Measurements from ENCODE around the gene BAZ2A. TPM values are rescaled to one million over a fixed set of nuclear protein-coding genes. Genes with fewer than 3 reads are reported as not detected.

Gene BAZ2A
- total and polyA plus RNA-seq, 2 donors (not counting 3 experiments of a cell fraction or from before 2014, with no cell fraction given), result 56.0 to 91.4 TPM

DNA sequence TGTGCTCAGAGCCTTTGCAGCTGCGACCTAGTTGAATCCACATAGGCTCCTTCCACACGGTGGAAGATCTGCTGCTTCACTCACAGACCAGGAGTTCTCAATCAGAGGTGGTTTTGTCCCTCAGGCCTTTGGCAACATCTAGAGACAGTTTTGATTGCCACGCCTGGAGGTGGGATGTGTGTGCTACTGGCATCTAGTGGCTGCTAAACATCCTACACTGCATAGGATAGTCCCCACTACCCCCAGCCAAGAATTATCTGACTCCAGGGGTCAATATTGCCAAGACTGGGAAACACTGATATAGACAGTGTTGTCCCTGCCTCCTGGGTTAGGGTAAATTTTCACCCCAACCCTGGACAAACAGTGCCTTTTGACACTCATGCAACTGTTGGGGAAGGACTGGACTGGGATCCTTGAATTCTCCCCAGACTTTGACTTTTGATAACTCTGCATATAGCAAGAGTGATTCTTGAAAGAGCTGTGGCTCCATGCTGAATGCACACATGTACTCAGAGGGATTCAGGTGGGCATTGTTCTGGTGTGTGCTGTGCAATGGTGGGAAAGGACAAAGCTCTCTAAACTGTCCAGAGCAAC lies 39.8 kb downstream of the BAZ2A start:
- no peak for DNase-seq (ENCODE audit: low read depth, low spot score)
- H3K9ac ChIP-seq (replicated peaks; ENCODE audit: extremely low read depth, insufficient read depth, low read length), result no peak overlapping the region
- H3K9me3 ChIP-seq (replicated peaks; ENCODE audit: control insufficient read depth, insufficient read depth, low read length), result no peaks in the 10 kb centered on the region
- no peak overlapping the region for H3K27ac ChIP-seq (ENCODE audit: insufficient read depth, low read depth, low read length)
- dilution Hi-C loops (cut with MboI; ENCODE audit: extremely low pct_ligation_motif_present, low sequenced_read_pairs) (no loop called here), intact Hi-C loops (cut with micrococcal nuclease) (no loop called here)
- TF ChIP-seq, protein P1, sequence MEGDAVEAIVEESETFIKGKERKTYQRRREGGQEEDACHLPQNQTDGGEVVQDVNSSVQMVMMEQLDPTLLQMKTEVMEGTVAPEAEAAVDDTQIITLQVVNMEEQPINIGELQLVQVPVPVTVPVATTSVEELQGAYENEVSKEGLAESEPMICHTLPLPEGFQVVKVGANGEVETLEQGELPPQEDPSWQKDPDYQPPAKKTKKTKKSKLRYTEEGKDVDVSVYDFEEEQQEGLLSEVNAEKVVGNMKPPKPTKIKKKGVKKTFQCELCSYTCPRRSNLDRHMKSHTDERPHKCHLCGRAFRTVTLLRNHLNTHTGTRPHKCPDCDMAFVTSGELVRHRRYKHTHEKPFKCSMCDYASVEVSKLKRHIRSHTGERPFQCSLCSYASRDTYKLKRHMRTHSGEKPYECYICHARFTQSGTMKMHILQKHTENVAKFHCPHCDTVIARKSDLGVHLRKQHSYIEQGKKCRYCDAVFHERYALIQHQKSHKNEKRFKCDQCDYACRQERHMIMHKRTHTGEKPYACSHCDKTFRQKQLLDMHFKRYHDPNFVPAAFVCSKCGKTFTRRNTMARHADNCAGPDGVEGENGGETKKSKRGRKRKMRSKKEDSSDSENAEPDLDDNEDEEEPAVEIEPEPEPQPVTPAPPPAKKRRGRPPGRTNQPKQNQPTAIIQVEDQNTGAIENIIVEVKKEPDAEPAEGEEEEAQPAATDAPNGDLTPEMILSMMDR (IDR thresholded peaks at IDR 0.05; ENCODE audit: extremely low read depth in 1 of 2, insufficient read depth in 1 of 2, low read depth in 1 of 2, low read length in 2 of 2), result peak; percentile 39 to 49
- TF ChIP-seq JUN (IDR thresholded peaks at IDR 0.05; ENCODE audit: borderline replicate concordance, insufficient read depth, insufficient read length, low read depth), result no peak
- no peak for TF ChIP-seq FOS (IDR thresholded peaks at IDR 0.05; ENCODE audit: borderline replicate concordance, insufficient read depth, low read length)
- H3K4me2 ChIP-seq (ENCODE audit: insufficient read depth, low read length), result no peak overlapping the region
- H3K27me3 ChIP-seq (ENCODE audit: control insufficient read depth in 2 of 2, insufficient read depth in 2 of 2, low read length in 2 of 2), result no peaks in the 10 kb centered on the region
- no peak overlapping the region for H2AFZ ChIP-seq (ENCODE audit: low read depth, low read length)
- H3K9me1 ChIP-seq (replicated peaks; ENCODE audit: control insufficient read depth, extremely low read depth, insufficient read depth, low read length), result no peaks in the 10 kb centered on the region
- BruUV-seq (replicated peaks), result no TSS peak
- ChIA-PET POLR2A (no interaction called here), CTCF (interaction anchor here (1.0 to 2.5 kb wide), 8 partner anchors 9 to 89 kb away, joined by 3 to 21 read pairs (median 14); no protein-coding TSS in a partner anchor)
- H3K79me2 ChIP-seq (ENCODE audit: control insufficient read depth, insufficient read depth, low read length), result no peaks in the 10 kb centered on the region
- peak; percentile 85 for FAIRE-seq
- H4K20me1 ChIP-seq (replicated peaks; ENCODE audit: control insufficient read depth, extremely low read depth, insufficient read depth, low read length), result no peaks in the 10 kb centered on the region
- H3K4me1 ChIP-seq (ENCODE audit: control insufficient read depth, extremely low read depth, insufficient read depth, low read length), result no peaks in the 10 kb centered on the region
- peaks cover 11 to 30% of the 10 kb centered on the region in 2 experiments for H3K36me3 ChIP-seq (ENCODE audit: control insufficient read depth in 2 of 2, extremely low read depth in 1 of 2, insufficient read depth in 2 of 2, low read length in 2 of 2)
- no peak overlapping the region for H3K4me3 ChIP-seq (replicated peaks in 1 of 3; ENCODE audit: insufficient read depth in 1 of 3, low read depth in 1 of 3, low read length in 3 of 3)

DNA sequence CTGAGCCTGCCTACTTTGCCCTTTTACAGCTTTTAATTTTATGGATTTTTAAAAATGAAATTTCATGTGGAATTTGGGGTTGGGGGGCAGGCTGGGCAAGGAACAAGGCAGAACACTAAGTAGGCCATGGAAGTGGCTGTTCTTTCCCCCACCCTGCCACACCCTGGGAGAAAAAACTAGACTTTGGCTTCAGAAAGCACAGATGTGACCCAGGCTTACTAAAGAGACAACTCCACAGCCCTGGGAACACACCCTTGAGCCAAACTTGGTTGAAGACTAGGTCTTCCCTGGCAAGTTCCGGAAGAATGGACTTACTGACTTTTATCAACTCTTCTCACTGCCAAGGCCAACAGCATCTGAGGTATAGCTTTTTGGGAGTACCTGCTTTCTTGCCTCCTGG lies 40.3 kb downstream of the BAZ2A start:
- dilution Hi-C loops (cut with MboI; ENCODE audit: extremely low pct_ligation_motif_present, low sequenced_read_pairs) (no loop called here), intact Hi-C loops (cut with micrococcal nuclease) (no loop called here)
- Histone ChIP-seq H3K4me3 (replicated peaks in 1 of 3; ENCODE audit: insufficient read depth in 1 of 3, low read depth in 1 of 3, low read length in 3 of 3) (no peak overlapping the region), H3K4me2 (ENCODE audit: insufficient read depth, low read length) (no peak overlapping the region), H3K79me2 (ENCODE audit: control insufficient read depth, insufficient read depth, low read length) (no peaks in the 10 kb centered on the region), H3K27ac (ENCODE audit: insufficient read depth, low read depth, low read length) (no peak overlapping the region), H3K9ac (replicated peaks; ENCODE audit: extremely low read depth, insufficient read depth, low read length) (no peak overlapping the region), H4K20me1 (replicated peaks; ENCODE audit: control insufficient read depth, extremely low read depth, insufficient read depth, low read length) (no peaks in the 10 kb centered on the region), H3K36me3 (ENCODE audit: control insufficient read depth in 2 of 2, extremely low read depth in 1 of 2, insufficient read depth in 2 of 2, low read length in 2 of 2) (peaks cover 11 to 29% of the 10 kb centered on the region in 2 experiments), H3K9me3 (replicated peaks; ENCODE audit: control insufficient read depth, insufficient read depth, low read length) (no peaks in the 10 kb centered on the region), H2AFZ (ENCODE audit: low read depth, low read length) (no peak overlapping the region), H3K4me1 (ENCODE audit: control insufficient read depth, extremely low read depth, insufficient read depth, low read length) (no peaks in the 10 kb centered on the region), H3K9me1 (replicated peaks; ENCODE audit: control insufficient read depth, extremely low read depth, insufficient read depth, low read length) (no peaks in the 10 kb centered on the region), H3K27me3 (ENCODE audit: control insufficient read depth in 2 of 2, insufficient read depth in 2 of 2, low read length in 2 of 2) (no peaks in the 10 kb centered on the region)
- no peak for FAIRE-seq
- CTCF ChIA-PET, result interaction anchor here (1.0 to 2.5 kb wide), 7 partner anchors 9 to 88 kb away, joined by 3 to 21 read pairs (median 5); no protein-coding TSS in a partner anchor
- BruUV-seq (replicated peaks), result no TSS peak
- TF ChIP-seq JUN (IDR thresholded peaks at IDR 0.05; ENCODE audit: borderline replicate concordance, insufficient read depth, insufficient read length, low read depth) (no peak), GATA2 (IDR thresholded peaks at IDR 0.05; ENCODE audit: insufficient read depth, insufficient read length, low read depth, low read length) (no peak), FOS (IDR thresholded peaks at IDR 0.05; ENCODE audit: borderline replicate concordance, insufficient read depth, low read length) (no peak), EZH2 (IDR thresholded peaks at IDR 0.05; ENCODE audit: borderline replicate concordance, low read depth, low read length, severe bottlenecking) (no peak)
- TF ChIP-seq, protein P1 (IDR thresholded peaks at IDR 0.05; ENCODE audit: extremely low read depth in 1 of 2, insufficient read depth in 1 of 2, low read depth in 1 of 2, low read length in 2 of 2), result no peak
- no peak for DNase-seq (ENCODE audit: low read depth, low spot score)
- POLR2A ChIA-PET, result no interaction called here
